ENCODE results near the gene SSX2IP. TPM values are rescaled to one million over a fixed set of nuclear protein-coding genes. Genes with fewer than 3 reads are reported as not detected.

SSX2IP gene
- total and polyA plus RNA-seq, 9 of the 15 experiments (the other 6 are each of a cell fraction or from before 2014, with no cell fraction given), result 20.6 to 96.7 (median 61.7) TPM

DNA sequence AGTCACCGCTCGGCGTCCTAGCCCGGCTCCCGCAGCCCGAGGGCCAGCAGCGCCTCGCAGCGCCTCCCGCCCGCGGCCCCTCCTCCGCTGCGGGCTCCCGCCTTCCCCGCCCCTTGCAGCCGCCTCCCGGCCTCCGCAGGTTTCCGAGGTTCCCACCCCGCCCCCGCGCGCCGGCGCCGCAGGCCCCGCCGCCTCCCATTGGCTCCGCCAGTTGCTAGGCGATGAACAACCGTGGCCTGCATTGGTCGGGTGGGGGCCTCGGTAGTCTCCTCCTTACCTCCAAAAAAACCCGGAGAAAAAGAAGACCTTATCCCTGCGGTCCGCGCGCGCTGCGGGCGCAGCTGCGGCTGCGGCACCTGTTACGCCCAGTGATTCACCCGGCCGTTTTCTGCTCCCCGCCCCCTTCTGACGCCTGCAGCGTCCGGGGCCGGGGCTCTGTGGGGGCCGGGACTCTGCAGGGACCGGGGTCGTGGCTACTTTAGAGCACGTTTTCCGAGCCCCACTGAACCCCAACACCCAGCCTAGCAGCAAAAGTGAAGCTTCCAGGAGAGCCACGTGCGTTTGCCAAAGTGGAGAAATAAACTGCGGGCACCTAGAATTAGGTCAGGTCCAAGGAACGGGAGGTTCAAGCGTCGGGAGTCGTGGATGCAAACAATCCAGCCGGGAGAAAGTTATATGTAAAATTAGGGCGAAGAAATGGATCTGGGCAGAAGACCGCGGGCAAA, at the start of gene SSX2IP (continued):
- TF ChIP-seq SREBF1 (IDR thresholded peaks at IDR 0.05; ENCODE audit: borderline replicate concordance, low read depth, low read length) (no peak), HDAC8 (tag; IDR thresholded peaks at IDR 0.05) (no peak), BHLHE40 (IDR thresholded peaks at IDR 0.05; ENCODE audit: low read length) (peak; percentile 53; the same call in 1 of the 2 replicates), ZNF764 (CRISPR knock-in tag; IDR thresholded peaks at IDR 0.05; ENCODE audit: low read depth) (no peak), CBX3 (IDR thresholded peaks at IDR 0.05; ENCODE audit: borderline replicate concordance in 1 of 2, low read length in 2 of 2) (no peak; a peak in 1 of 3 replicates), LCOR (CRISPR knock-in tag; IDR thresholded peaks at IDR 0.05) (no peak; the same call in 1 of the 2 replicates), MYC (IDR thresholded peaks at IDR 0.05; ENCODE audit: low read depth, low read length) (peak; percentile 4; the same call in 1 of the 2 replicates), MYC (CRISPR knock-in tag; IDR thresholded peaks at IDR 0.05; ENCODE audit: borderline replicate concordance, low read depth) (peak; percentile 84), PYGO2 (tag; IDR thresholded peaks at IDR 0.05) (no peak), LEF1 (IDR thresholded peaks at IDR 0.05) (peak; percentile 31; the same call in 1 of the 2 replicates), HDAC1 (IDR thresholded peaks at IDR 0.05) (peak; percentile 32 to 88; a peak in 3 of 4 replicates), U2AF2 (optimal IDR thresholded peaks at IDR 0.05; ENCODE audit: low read depth, low read length) (no peak), SMAD4 (CRISPR knock-in tag; conservative IDR thresholded peaks at IDR 0.05) (no peak), SP2 (IDR thresholded peaks at IDR 0.05; ENCODE audit: extremely low read depth, low read depth, low read length, poor library complexity, severe bottlenecking) (no peak), HDGF (IDR thresholded peaks at IDR 0.05) (no peak)
- TF ChIP-seq, protein P1, sequence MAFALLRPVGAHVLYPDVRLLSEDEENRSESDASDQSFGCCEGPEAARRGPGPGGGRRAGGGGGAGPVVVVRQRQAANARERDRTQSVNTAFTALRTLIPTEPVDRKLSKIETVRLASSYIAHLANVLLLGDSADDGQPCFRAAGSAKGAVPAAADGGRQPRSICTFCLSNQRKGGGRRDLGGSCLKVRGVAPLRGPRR (CRISPR knock-in tag; IDR thresholded peaks at IDR 0.05), result no peak
- TF ChIP-seq, protein P2, sequence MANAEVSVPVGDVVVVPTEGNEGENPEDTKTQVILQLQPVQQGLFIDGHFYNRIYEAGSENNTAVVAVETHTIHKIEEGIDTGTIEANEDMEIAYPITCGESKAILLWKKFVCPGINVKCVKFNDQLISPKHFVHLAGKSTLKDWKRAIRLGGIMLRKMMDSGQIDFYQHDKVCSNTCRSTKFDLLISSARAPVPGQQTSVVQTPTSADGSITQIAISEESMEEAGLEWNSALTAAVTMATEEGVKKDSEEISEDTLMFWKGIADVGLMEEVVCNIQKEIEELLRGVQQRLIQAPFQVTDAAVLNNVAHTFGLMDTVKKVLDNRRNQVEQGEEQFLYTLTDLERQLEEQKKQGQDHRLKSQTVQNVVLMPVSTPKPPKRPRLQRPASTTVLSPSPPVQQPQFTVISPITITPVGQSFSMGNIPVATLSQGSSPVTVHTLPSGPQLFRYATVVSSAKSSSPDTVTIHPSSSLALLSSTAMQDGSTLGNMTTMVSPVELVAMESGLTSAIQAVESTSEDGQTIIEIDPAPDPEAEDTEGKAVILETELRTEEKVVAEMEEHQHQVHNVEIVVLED (CRISPR knock-in tag; IDR thresholded peaks at IDR 0.05), result peak; percentile 51; the same call in 1 of the 2 replicates
- TF ChIP-seq, protein P3, sequence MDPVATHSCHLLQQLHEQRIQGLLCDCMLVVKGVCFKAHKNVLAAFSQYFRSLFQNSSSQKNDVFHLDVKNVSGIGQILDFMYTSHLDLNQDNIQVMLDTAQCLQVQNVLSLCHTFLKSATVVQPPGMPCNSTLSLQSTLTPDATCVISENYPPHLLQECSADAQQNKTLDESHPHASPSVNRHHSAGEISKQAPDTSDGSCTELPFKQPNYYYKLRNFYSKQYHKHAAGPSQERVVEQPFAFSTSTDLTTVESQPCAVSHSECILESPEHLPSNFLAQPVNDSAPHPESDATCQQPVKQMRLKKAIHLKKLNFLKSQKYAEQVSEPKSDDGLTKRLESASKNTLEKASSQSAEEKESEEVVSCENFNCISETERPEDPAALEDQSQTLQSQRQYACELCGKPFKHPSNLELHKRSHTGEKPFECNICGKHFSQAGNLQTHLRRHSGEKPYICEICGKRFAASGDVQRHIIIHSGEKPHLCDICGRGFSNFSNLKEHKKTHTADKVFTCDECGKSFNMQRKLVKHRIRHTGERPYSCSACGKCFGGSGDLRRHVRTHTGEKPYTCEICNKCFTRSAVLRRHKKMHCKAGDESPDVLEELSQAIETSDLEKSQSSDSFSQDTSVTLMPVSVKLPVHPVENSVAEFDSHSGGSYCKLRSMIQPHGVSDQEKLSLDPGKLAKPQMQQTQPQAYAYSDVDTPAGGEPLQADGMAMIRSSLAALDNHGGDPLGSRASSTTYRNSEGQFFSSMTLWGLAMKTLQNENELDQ (CRISPR knock-in tag; IDR thresholded peaks at IDR 0.05; ENCODE audit: borderline replicate concordance), result no peak
- TF ChIP-seq, protein P4, sequence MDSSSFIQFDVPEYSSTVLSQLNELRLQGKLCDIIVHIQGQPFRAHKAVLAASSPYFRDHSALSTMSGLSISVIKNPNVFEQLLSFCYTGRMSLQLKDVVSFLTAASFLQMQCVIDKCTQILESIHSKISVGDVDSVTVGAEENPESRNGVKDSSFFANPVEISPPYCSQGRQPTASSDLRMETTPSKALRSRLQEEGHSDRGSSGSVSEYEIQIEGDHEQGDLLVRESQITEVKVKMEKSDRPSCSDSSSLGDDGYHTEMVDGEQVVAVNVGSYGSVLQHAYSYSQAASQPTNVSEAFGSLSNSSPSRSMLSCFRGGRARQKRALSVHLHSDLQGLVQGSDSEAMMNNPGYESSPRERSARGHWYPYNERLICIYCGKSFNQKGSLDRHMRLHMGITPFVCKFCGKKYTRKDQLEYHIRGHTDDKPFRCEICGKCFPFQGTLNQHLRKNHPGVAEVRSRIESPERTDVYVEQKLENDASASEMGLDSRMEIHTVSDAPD (CRISPR knock-in tag; IDR thresholded peaks at IDR 0.05), result no peak

All from K562 (cell line).